Adrenal gland (tissue), 12 donors: ENCODE results near the gene FCAR. TPM values are rescaled to one million over a fixed set of nuclear protein-coding genes. Genes with fewer than 3 reads are reported as not detected.

Source experiments
- DNase-seq, 7 donors: peaks; one replicate each; pipeline ENCODE4 v3.0.0-alpha.2; 2019 to 2020
- H3K27ac ChIP-seq, 5 donors: fragments of 200-600 bp; sonication (generic) in 4 of 5; 1 replicate in 3 of 5; 2 replicates in 2 of 5; pipeline versions ENCODE4 v1.5.1 to v1.8.0; 2016 to 2020; ENCODE audit warnings: mild to moderate bottlenecking in 1 of 5
- H3K27me3 ChIP-seq: fragments of 200-600 bp; 2 replicates; pipeline ENCODE4 v1.8.0; 2021
- H3K36me3 ChIP-seq, 2 donors: fragments of 200-600 bp; replicated peaks in 1 of 2; 1 replicate in 1 of 2; 2 replicates in 1 of 2; pipeline versions ENCODE4 v1.5.1 to v1.8.0; 2018 to 2022
- H3K4me1 ChIP-seq, 2 donors: fragments of 200-600 bp; replicated peaks in 1 of 2; 1 replicate in 1 of 2; 2 replicates in 1 of 2; pipeline versions ENCODE4 v1.5.1 to v1.8.0; 2018 to 2021
- H3K4me3 ChIP-seq, 4 donors: fragments of 200-600 bp; sonication (generic) in 3 of 4; one replicate each; pipeline ENCODE4 v1.5.1; 2016 to 2018
- H3K9me3 ChIP-seq, 3 donors: fragments of 200-600 bp; sonication (generic) in 1 of 3; replicated peaks in 1 of 3; 1 replicate in 2 of 3; 2 replicates in 1 of 3; pipeline versions ENCODE4 v1.5.1 to v1.8.0; 2016 to 2021
- CTCF ChIP-seq, 6 experiments: fragments of 450-650 bp in 4 of 6; fragments of 200-600 bp in 2 of 6; sonication (generic) in 1 of 6; IDR thresholded peaks; 1 replicate in 5 of 6; 2 replicates in 1 of 6; pipeline versions ENCODE4 v1.5.1 to v1.8.0; 2016 to 2021; ENCODE audit warnings: antibody characterized with exemption in 6 of 6, mild to moderate bottlenecking in 2 of 6, moderate library complexity in 1 of 6
- POLR2A ChIP-seq, 2 donors: fragments of 450-650 bp; IDR thresholded peaks; one replicate each; pipeline ENCODE4 v1.6.1; 2017; ENCODE audit warnings: antibody characterized with exemption in 2 of 2, mild to moderate bottlenecking in 2 of 2, moderate library complexity in 1 of 2
- WGBS, 4 donors: extraction: QIAGEN DNeasy Blood & Tissue Kit in 2 of 4; methylation state at CpG; one replicate each; pipeline versions ENCODE4 v1.1.5 to v1.1.7; 2013 to 2017; 5-methylcytosine and 5-hydroxymethylcytosine counted together
- intact Hi-C, 2 donors: fragments of 100-400 bp; cut with DNase I; formaldehyde crosslinking; loops; one replicate each; pipeline versions ENCODE4 v1.14.1 to v1.15.0; 2022 to 2023
- polyA plus RNA-seq, 3 donors: library from polyadenylated mRNA; stranded (reverse); fragments of 200-250 nt in 2 of 3; fragments of 350-450 nt in 1 of 3; fragmentation: Illumina TruSeq in 1 of 3; extraction: RNeasy Lipid Tissue Mini Kit (QIAGEN cat#74804) in 1 of 3; gene quantifications; one replicate each; pipeline ENCODE4 v1.2.3, GENCODE V29; 2013 to 2014
- total RNA-seq, 9 donors: library from RNA; depleted of rRNA in 4 of 9; stranded (reverse); fragments of >200 nt in 4 of 9; fragments of 120-200 nt in 1 of 9; fragmentation: NEBNext Ultra II Directional in 1 of 9; extraction: Animal tissue kit (Norgen Biotek cat#: 25700) in 1 of 9; gene quantifications; one replicate each; pipeline versions ENCODE4 v1.1.0 to v1.2.4, GENCODE V29; 2013 to 2023
- donor health status: healthy with polysubstance abuse.
- donor health status: Bipolar disorder and iron deficiency.
- donor health status: DM: yes; HTN: yes; CAD: no.
- donor health status: DM: no; HTN: no; CAD: no.
- donor health status: DM: no; HTN: no; CAD: no.
- donor health status: DM: yes; HTN: yes; CAD: no.

FCAR gene
- total and polyA plus RNA-seq, 12 donors = 0.13 to 3.3 (median 0.39) TPM; not detected in 4

- WGBS, 4 donors = 59 to 65% (median 64%) methylated on average over 3 of the region's 3 CpGs
- no peak for DNase-seq
- Histone ChIP-seq H3K4me3 (no peak overlapping the region), H3K36me3 (no peaks in the 10 kb centered on the region), H3K27me3 (no peaks in the 10 kb centered on the region), H3K27ac (no peak overlapping the region), H3K4me1 (no peaks in the 10 kb centered on the region), H3K9me3 (no peaks in the 10 kb centered on the region)
- intact Hi-C loops = no loop called here
- TF ChIP-seq POLR2A (IDR thresholded peaks at IDR 0.05) = no peak
- no peak for TF ChIP-seq CTCF (IDR thresholded peaks at IDR 0.05)
Observed at GRCh38 chr19:54871696-54872095, 2.3 kb upstream of the FCAR start.

- 47 to 58% (median 53%) methylated on average over 2 of the region's 2 CpGs for WGBS, 4 donors
- Histone ChIP-seq H3K36me3 (no peaks in the 10 kb centered on the region), H3K27ac (no peak overlapping the region)
Observed at GRCh38 chr19:54875506-54875905, 1.5 kb downstream of the FCAR start.

GRCh38 chr19:54877471-54877870 is 3.4 kb downstream of the FCAR start:
- Histone ChIP-seq H3K27me3 (peaks cover 8% of the 10 kb centered on the region), H3K9me3 (no peaks in the 10 kb centered on the region), H3K4me1 (no peaks in the 10 kb centered on the region), H3K4me3 (no peak overlapping the region), H3K36me3 (no peaks in the 10 kb centered on the region), H3K27ac (no peak overlapping the region)
- DNase-seq = no peak
- WGBS, 4 donors = 46 to 66% (median 51%) methylated on average over 3 of the region's 3 CpGs
- intact Hi-C loops = no loop called here
- TF ChIP-seq CTCF (IDR thresholded peaks at IDR 0.05) (no peak), POLR2A (IDR thresholded peaks at IDR 0.05) (no peak)

More at GRCh38 chr19:54875506-54875905, 1.5 kb downstream of the FCAR start:
- peaks cover 1% of the 10 kb centered on the region for H3K27me3 ChIP-seq
- intact Hi-C loops = no loop called here
- no peak for TF ChIP-seq CTCF (IDR thresholded peaks at IDR 0.05)
- TF ChIP-seq POLR2A (IDR thresholded peaks at IDR 0.05) = no peak
- H3K9me3 ChIP-seq = no peaks in the 10 kb centered on the region
- DNase-seq = no peak
- H3K4me1 ChIP-seq = no peaks in the 10 kb centered on the region
- no peak overlapping the region for H3K4me3 ChIP-seq

GRCh38 chr19:54881884-54882283 is 7.8 kb downstream of the FCAR start:
- peaks cover 8% of the 10 kb centered on the region for H3K27me3 ChIP-seq
- 63 to 80% (median 70%) methylated on average over 3 to 6 of the region's 6 CpGs for WGBS, 4 donors
- no peak for DNase-seq
- no peaks in the 10 kb centered on the region for H3K36me3 ChIP-seq
- H3K27ac ChIP-seq = no peak overlapping the region
- no peaks in the 10 kb centered on the region for H3K4me1 ChIP-seq
- no peak overlapping the region for H3K4me3 ChIP-seq
- no peak for TF ChIP-seq CTCF (IDR thresholded peaks at IDR 0.05)
- no peak for TF ChIP-seq POLR2A (IDR thresholded peaks at IDR 0.05)
- intact Hi-C loops = no loop called here
- no peaks in the 10 kb centered on the region for H3K9me3 ChIP-seq
